ENCODE data around the gene CECR2. TPM values are rescaled to one million over a fixed set of nuclear protein-coding genes. Genes with fewer than 3 reads are reported as not detected.

The CECR2 gene
- total and polyA plus RNA-seq, 10 of the 15 experiments (the other 5 are each of a cell fraction or from before 2014, with no cell fraction given), result 0.01 to 0.08 (median 0.01) TPM; not detected in 7

DNA sequence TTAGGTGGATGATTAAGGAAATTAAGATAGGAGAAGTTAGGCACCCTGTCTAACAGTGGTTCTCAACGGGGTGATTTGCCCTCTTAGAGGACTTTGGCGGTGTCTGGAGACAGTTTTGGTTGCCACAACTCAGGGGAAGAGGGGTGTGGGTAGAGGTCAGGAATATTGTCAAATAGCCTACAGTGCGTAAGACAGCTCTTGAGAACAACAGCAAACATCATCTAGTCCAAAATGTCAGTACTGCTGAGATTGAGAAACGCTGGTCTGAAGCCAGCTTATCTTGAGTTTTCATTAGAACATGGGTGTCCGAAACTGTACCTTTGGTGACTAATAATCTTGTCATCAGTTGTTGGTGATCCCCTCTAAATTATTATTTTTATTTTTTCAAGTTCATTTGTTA lies 38.4 kb downstream of the CECR2 start:
- TF ChIP-seq, protein P1, sequence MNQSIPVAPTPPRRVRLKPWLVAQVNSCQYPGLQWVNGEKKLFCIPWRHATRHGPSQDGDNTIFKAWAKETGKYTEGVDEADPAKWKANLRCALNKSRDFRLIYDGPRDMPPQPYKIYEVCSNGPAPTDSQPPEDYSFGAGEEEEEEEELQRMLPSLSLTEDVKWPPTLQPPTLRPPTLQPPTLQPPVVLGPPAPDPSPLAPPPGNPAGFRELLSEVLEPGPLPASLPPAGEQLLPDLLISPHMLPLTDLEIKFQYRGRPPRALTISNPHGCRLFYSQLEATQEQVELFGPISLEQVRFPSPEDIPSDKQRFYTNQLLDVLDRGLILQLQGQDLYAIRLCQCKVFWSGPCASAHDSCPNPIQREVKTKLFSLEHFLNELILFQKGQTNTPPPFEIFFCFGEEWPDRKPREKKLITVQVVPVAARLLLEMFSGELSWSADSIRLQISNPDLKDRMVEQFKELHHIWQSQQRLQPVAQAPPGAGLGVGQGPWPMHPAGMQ (IDR thresholded peaks at IDR 0.05; ENCODE audit: borderline replicate concordance), result no peak
- no peak for TF ChIP-seq SREBF1 (IDR thresholded peaks at IDR 0.05; ENCODE audit: low read length)
- TF ChIP-seq RAD21 (IDR thresholded peaks at IDR 0.05; ENCODE audit: insufficient read depth, low read depth, low read length), result no peak
- no peak for TF ChIP-seq RUNX3 (IDR thresholded peaks at IDR 0.05; ENCODE audit: low read length)
- TF ChIP-seq NFYB (IDR thresholded peaks at IDR 0.05; ENCODE audit: insufficient read depth, low read depth, low read length), result no peak
- no peak for TF ChIP-seq RAD51 (IDR thresholded peaks at IDR 0.05)
- Histone ChIP-seq H2AFZ (ENCODE audit: control insufficient read depth, low read depth, low read length) (no peak overlapping the region), H3K4me3 (no peak overlapping the region), H3K79me2 (ENCODE audit: control insufficient read depth, insufficient read depth, low read length) (no peaks in the 10 kb centered on the region), H3K4me1 (ENCODE audit: control insufficient read depth, insufficient read depth, low read length) (no peaks in the 10 kb centered on the region), H3K4me2 (ENCODE audit: control insufficient read depth, insufficient read depth) (no peak overlapping the region), H3K36me3 (ENCODE audit: control insufficient read depth in 2 of 2, insufficient read depth in 2 of 2, low read length in 1 of 2) (no peaks in the 10 kb centered on the region), H3K9ac (ENCODE audit: control insufficient read depth, insufficient read depth, low read length) (no peak overlapping the region), H3K27ac (ENCODE audit: control insufficient read depth, insufficient read depth) (no peak overlapping the region), H4K20me1 (ENCODE audit: control insufficient read depth, insufficient read depth) (no peaks in the 10 kb centered on the region), H3K9me3 (replicated peaks; ENCODE audit: control insufficient read depth, insufficient read depth, low read length) (no peaks in the 10 kb centered on the region), H3K27me3 (replicated peaks in 1 of 2; ENCODE audit: control insufficient read depth in 2 of 2, insufficient read depth in 2 of 2, low read length in 1 of 2) (peaks cover 0 to 2% of the 10 kb centered on the region in 2 experiments; a peak in 2 of 4 replicates)
- FAIRE-seq (no peak), ATAC-seq (no peak), DNase-seq (ENCODE audit: low read depth, low spot score) (no peak)
- ChIA-PET CTCF (no interaction called here), POLR2A (no interaction called here), SMC1A (ENCODE audit: uncharacterized antibody, unreplicated experiment) (no interaction called here), RAD21 (ENCODE audit: unreplicated experiment) (interaction anchor here (0.6 kb wide), 1 partner anchor 175 kb away, joined by 3 read pairs; no protein-coding TSS in a partner anchor)
- BruUV-seq (replicated peaks), result no TSS peak
- intact Hi-C loops (cut with micrococcal nuclease; ENCODE audit: unreplicated experiment) (no loop called here), in situ Hi-C loops (cut with MboI) (no loop called here)
- WGBS (ENCODE audit: insufficient coverage, insufficient replicate concordance, low lambda C conversion rate, missing lambda C conversion rate), result 36% methylated on average over 5 of the region's 5 CpGs

DNA sequence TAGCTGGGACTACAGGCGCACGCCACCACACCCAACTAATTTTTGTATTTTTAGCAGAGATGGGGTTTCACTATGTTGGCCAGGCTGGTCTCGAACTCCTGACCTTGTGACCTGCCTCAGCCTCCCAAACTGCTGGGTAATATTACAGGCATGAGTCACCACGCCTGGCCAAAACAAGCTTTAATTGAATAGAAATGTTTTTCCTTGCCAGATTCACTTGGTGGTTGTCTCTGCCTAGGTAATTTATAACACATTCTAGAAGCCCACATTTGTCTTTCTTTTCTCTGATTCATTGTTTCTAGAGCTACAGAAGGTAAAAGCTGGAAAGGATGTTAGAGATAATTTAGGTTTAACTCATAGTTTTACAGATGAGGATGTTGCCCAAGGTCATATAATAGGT lies 41.3 kb downstream of the CECR2 start:
- no peaks in the 10 kb centered on the region for H3K9me3 ChIP-seq (replicated peaks; ENCODE audit: control insufficient read depth, insufficient read depth, low read length)
- intact Hi-C loops (cut with micrococcal nuclease; ENCODE audit: unreplicated experiment), result no loop called here
- FAIRE-seq, result peak; percentile 27

More for the DNA sequence above, 41.3 kb downstream of the CECR2 start:
- Histone ChIP-seq H3K4me2 (ENCODE audit: control insufficient read depth, insufficient read depth) (no peak overlapping the region), H3K27ac (ENCODE audit: control insufficient read depth, insufficient read depth) (no peak overlapping the region), H3K4me1 (ENCODE audit: control insufficient read depth, insufficient read depth, low read length) (no peaks in the 10 kb centered on the region), H2AFZ (ENCODE audit: control insufficient read depth, low read depth, low read length) (no peak overlapping the region), H3K79me2 (ENCODE audit: control insufficient read depth, insufficient read depth, low read length) (no peaks in the 10 kb centered on the region), H3K9ac (ENCODE audit: control insufficient read depth, insufficient read depth, low read length) (no peak overlapping the region), H3K27me3 (replicated peaks in 1 of 2; ENCODE audit: control insufficient read depth in 2 of 2, insufficient read depth in 2 of 2, low read length in 1 of 2) (peaks cover 0 to 2% of the 10 kb centered on the region in 2 experiments; a peak in 2 of 4 replicates), H3K36me3 (ENCODE audit: control insufficient read depth in 2 of 2, insufficient read depth in 2 of 2, low read length in 1 of 2) (no peaks in the 10 kb centered on the region), H3K4me3 (no peak overlapping the region), H4K20me1 (ENCODE audit: control insufficient read depth, insufficient read depth) (no peaks in the 10 kb centered on the region)
- ChIA-PET SMC1A (ENCODE audit: uncharacterized antibody, unreplicated experiment) (no interaction called here), POLR2A (no interaction called here), CTCF (no interaction called here), RAD21 (ENCODE audit: unreplicated experiment) (no interaction called here)
- in situ Hi-C loops (cut with MboI), result no loop called here
- BruUV-seq (replicated peaks), result no TSS peak
- no peak for ATAC-seq
- TF ChIP-seq RFX5 (IDR thresholded peaks at IDR 0.05; ENCODE audit: low read depth, low read length) (no peak), NFYB (IDR thresholded peaks at IDR 0.05; ENCODE audit: insufficient read depth, low read depth, low read length) (no peak), KLF5 (IDR thresholded peaks at IDR 0.05; ENCODE audit: partially characterized antibody) (no peak), ZSCAN29 (IDR thresholded peaks at IDR 0.05) (no peak), ATF7 (IDR thresholded peaks at IDR 0.05; ENCODE audit: low read depth) (no peak), FOXK2 (IDR thresholded peaks at IDR 0.05) (no peak), ZBED1 (IDR thresholded peaks at IDR 0.05; ENCODE audit: borderline replicate concordance) (no peak), GABPA (IDR thresholded peaks at IDR 0.05; ENCODE audit: low read depth) (no peak), NR2C1 (IDR thresholded peaks at IDR 0.05) (no peak)
- DNase-seq (ENCODE audit: low read depth, low spot score), result no peak
- 29% methylated on average over 4 of the region's 4 CpGs for WGBS (ENCODE audit: insufficient coverage, insufficient replicate concordance, low lambda C conversion rate, missing lambda C conversion rate)
